Activated CD4-positive, alpha-beta T cell treated with anti-CD3 and anti-CD28 coated beads, Interleukin-2, amount 50 U/mL, for 48 hours (primary cell): Measurements from ENCODE around the gene ANKMY1.

Experiments
- DNase-seq, 2 experiments: peaks; one replicate each; pipeline ENCODE4 v3.0.0-alpha.2; 2020

ANKMY1 gene

GRCh38 chr2:240567137-240567871 is 9.5 kb upstream of the ANKMY1 start:
- peak; percentile 37 to 48 for DNase-seq

- DNase-seq, result peak; percentile 97 to 98
Observed at GRCh38 chr2:240566203-240567136, 8.7 kb upstream of the ANKMY1 start.

- DNase-seq, result peak; percentile 89 to 92
Observed at GRCh38 chr2:240565333-240566202, 7.8 kb upstream of the ANKMY1 start.

GRCh38 chr2:240564561-240565332 is 7.0 kb upstream of the ANKMY1 start:
- DNase-seq, result peak; percentile 54 to 60

GRCh38 chr2:240563951-240564560 is 6.3 kb upstream of the ANKMY1 start:
- no peak for DNase-seq

GRCh38 chr2:240563231-240563630 is 5.4 kb upstream of the ANKMY1 start:
- DNase-seq, result peak in 1 of 2 experiments; percentile 2

- no peak for DNase-seq
Observed at GRCh38 chr2:240561325-240561971, 3.7 kb upstream of the ANKMY1 start.

GRCh38 chr2:240560480-240561324 is 2.9 kb upstream of the ANKMY1 start:
- DNase-seq, result peak; percentile 100

- DNase-seq, result peak; percentile 91 to 92
Observed at GRCh38 chr2:240560084-240560479, 2.3 kb upstream of the ANKMY1 start, which contains the start of gene DUSP28. TSS of gene DUSP28 (plus strand) at chr2:240560357. CDS start at chr2:240560685, 328 bp downstream.

- no peak for DNase-seq
Observed at GRCh38 chr2:240559286-240559685, 1.5 kb upstream of the ANKMY1 start.

- DNase-seq, result no peak
Observed at GRCh38 chr2:240558236-240558761, 511 bp upstream of the ANKMY1 start.

GRCh38 chr2:240557101-240557751 is 562 bp downstream of the ANKMY1 start:
- no peak for DNase-seq

- DNase-seq, result peak; percentile 74 to 78
Observed at GRCh38 chr2:240556553-240557100, 1.2 kb downstream of the ANKMY1 start.

- DNase-seq, result no peak
Observed at GRCh38 chr2:240555541-240556250, 2.1 kb downstream of the ANKMY1 start.

- DNase-seq, result no peak
Observed at GRCh38 chr2:240554767-240555493, 2.9 kb downstream of the ANKMY1 start.

GRCh38 chr2:240553956-240554480 is 3.8 kb downstream of the ANKMY1 start:
- DNase-seq, result no peak

- DNase-seq, result no peak
Observed at GRCh38 chr2:240551811-240552210, 6.0 kb downstream of the ANKMY1 start.
